Measurements from ENCODE around the gene ZCCHC2.

GRCh38 chr18:62601871-62602270, 79.0 kb downstream of the ZCCHC2 start:
- no peak for TF ChIP-seq CTCF (IDR thresholded peaks at IDR 0.05; ENCODE audit: poor library complexity)
- TF ChIP-seq EZH2 (IDR thresholded peaks at IDR 0.05; ENCODE audit: borderline replicate concordance): no peak
- TF ChIP-seq EZH2phosphoT487 (IDR thresholded peaks at IDR 0.05; ENCODE audit: low read depth, severe bottlenecking, unreplicated experiment): no peak

All from hepatocyte (in vitro differentiated cells).